Cardiac muscle cell (in vitro differentiated cells and primary cell): ENCODE results near the gene PCK2. TPM values are rescaled to one million over a fixed set of nuclear protein-coding genes. Genes with fewer than 3 reads are reported as not detected.

Experiments used
- DNase-seq, 2 donors: peaks; one replicate each; pipeline versions ENCODE4 v3.0.0 to v3.0.0-alpha.2; 2010 to 2017; ENCODE audit warnings: low read depth in 1 of 2, low spot score in 1 of 2
- H3K27ac ChIP-seq: fragments of 200-600 bp; sonication (generic); 2 replicates; pipeline ENCODE4 v1.5.1; 2016
- H3K27me3 ChIP-seq: fragments of 200-600 bp; sonication (generic); 2 replicates; pipeline ENCODE4 v1.6.0; 2016; ENCODE audit warnings: control low read depth
- H3K36me3 ChIP-seq: fragments of 200-600 bp; sonication (generic); 2 replicates; pipeline ENCODE4 v1.5.1; 2016; ENCODE audit warnings: control low read depth
- H3K4me1 ChIP-seq: fragments of 200-600 bp; sonication (generic); 2 replicates; pipeline ENCODE4 v1.8.1; 2017; ENCODE audit warnings: low read depth, mild to moderate bottlenecking, mixed run types
- H3K4me3 ChIP-seq: fragments of 200-600 bp; sonication (generic); 2 replicates; pipeline ENCODE4 v1.5.1; 2016; ENCODE audit warnings: mild to moderate bottlenecking
- H3K9me3 ChIP-seq: fragments of 200-600 bp; sonication (generic); 2 replicates; pipeline ENCODE4 v1.5.1; 2017; ENCODE audit warnings: low read depth, mild to moderate bottlenecking, control low read depth
- polyA plus RNA-seq: library from polyadenylated mRNA; unstranded; fragments of >200 nt; fragmentation: Nextera tagmentation; extraction: Ambion mirVana; gene quantifications from 2 replicates; pipeline ENCODE4 v1.2.1, GENCODE V29; 2016
- total RNA-seq: library from RNA; depleted of rRNA; stranded (reverse); fragments of >200 nt; gene quantifications from 2 replicates; pipeline ENCODE4 v1.2.3, GENCODE V29; 2016
- TF ChIP-seq, protein P1 (sequence below): IDR thresholded peaks from 2 replicates; pipeline ENCODE4 v1.5.1; 2012; ENCODE audit warnings: low read depth, mild to moderate bottlenecking, low read length

PCK2 gene
- total and polyA plus RNA-seq, 2 experiments from 2014 or later = 12.2 to 18.9 TPM

DNA sequence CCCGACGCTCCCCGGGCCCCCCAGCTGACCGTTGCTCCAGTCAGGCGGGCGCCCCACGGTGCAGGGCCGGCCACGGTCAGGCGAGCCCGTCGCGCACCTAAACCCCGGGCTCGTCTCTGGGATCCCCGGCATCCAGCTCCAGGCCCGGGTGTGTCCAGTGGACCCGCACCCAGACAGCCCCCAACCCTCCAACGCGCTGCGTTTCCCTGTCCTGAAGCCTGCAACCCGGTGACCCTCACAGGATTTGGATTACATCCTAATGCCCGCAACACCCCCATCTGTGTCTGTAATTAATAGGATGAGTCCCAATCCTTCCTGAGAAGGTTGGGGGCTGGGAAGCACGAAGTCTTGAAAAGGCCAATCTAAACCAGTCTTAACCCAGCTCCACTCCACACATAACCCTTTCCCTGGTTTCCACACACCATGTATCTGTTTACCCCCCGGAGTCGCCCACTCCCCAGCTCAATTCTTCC, 12.3 kb upstream of the PCK2 start:
- Histone ChIP-seq H3K4me3 (peak overlapping the region; percentile 62), H3K27me3 (peaks cover 28% of the 10 kb centered on the region), H3K9me3 (no peaks in the 10 kb centered on the region), H3K36me3 (no peaks in the 10 kb centered on the region), H3K27ac (no peak overlapping the region), H3K4me1 (no peaks in the 10 kb centered on the region)
- TF ChIP-seq, protein P1, sequence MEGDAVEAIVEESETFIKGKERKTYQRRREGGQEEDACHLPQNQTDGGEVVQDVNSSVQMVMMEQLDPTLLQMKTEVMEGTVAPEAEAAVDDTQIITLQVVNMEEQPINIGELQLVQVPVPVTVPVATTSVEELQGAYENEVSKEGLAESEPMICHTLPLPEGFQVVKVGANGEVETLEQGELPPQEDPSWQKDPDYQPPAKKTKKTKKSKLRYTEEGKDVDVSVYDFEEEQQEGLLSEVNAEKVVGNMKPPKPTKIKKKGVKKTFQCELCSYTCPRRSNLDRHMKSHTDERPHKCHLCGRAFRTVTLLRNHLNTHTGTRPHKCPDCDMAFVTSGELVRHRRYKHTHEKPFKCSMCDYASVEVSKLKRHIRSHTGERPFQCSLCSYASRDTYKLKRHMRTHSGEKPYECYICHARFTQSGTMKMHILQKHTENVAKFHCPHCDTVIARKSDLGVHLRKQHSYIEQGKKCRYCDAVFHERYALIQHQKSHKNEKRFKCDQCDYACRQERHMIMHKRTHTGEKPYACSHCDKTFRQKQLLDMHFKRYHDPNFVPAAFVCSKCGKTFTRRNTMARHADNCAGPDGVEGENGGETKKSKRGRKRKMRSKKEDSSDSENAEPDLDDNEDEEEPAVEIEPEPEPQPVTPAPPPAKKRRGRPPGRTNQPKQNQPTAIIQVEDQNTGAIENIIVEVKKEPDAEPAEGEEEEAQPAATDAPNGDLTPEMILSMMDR = no peak
- DNase-seq = no peak

DNA sequence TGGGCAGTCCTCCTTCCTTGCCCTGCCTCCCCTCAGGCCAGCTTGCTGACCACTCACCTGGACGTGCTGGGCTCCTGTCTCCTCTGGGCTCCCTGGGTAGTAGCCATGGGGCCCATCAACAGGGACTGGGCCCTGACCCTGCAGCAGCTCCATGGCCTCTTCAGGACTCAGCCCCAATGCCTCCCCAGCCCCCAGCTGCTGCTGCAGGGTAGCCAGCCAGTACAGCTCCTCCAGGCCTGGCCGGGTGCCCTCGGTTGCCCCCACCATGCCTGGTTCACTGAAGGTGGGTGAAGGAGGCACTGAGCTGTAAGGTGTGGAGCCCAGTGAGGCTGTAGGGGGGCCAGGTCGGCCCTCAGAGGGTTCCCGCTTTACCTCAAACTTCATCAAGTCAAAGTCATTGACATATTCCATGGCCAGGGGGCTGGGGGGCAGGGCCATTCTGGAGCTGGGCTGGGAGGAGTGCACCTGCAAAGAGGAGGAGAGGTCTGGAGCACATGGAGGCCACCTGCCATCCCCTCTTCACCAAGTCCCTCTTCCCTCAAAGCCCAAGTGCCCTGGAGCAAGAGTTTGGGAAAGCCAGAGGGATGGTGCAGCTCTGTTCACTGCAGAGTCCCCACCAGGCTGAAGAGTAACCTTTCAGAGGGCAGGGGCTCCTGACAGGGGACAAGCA, 11.6 kb upstream of the PCK2 start:
- H3K27ac ChIP-seq = no peak overlapping the region
- H3K27me3 ChIP-seq = peaks cover 28% of the 10 kb centered on the region
- H3K36me3 ChIP-seq = no peaks in the 10 kb centered on the region
- no peak overlapping the region for H3K4me3 ChIP-seq
- TF ChIP-seq, protein P1 = no peak
- H3K4me1 ChIP-seq = no peaks in the 10 kb centered on the region
- no peak for DNase-seq
- H3K9me3 ChIP-seq = no peaks in the 10 kb centered on the region

DNA sequence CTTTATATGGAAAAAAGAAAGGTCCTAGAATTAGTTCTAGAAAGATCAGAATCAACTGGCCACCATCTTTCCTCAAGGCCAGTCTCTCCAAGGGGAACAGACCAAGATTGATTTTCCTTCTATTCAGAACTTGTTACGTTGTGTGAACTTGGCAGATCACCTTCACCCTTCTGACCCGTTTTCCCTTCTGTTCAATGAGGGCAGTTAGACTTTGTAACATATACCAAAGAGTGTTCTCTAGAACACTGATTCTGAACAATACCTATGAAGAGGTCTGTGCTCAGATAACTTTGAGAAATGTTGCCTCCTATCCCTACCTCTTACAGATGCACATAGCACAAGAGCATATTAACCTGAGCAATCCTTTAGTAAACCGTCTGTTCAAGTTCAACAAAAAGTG, 10.6 kb upstream of the PCK2 start:
- DNase-seq = no peak
- no peaks in the 10 kb centered on the region for H3K9me3 ChIP-seq
- peaks cover 28% of the 10 kb centered on the region for H3K27me3 ChIP-seq
- H3K4me1 ChIP-seq = no peaks in the 10 kb centered on the region
- TF ChIP-seq, protein P1 = no peak
- no peak overlapping the region for H3K4me3 ChIP-seq
- H3K27ac ChIP-seq = no peak overlapping the region
- no peaks in the 10 kb centered on the region for H3K36me3 ChIP-seq

DNA sequence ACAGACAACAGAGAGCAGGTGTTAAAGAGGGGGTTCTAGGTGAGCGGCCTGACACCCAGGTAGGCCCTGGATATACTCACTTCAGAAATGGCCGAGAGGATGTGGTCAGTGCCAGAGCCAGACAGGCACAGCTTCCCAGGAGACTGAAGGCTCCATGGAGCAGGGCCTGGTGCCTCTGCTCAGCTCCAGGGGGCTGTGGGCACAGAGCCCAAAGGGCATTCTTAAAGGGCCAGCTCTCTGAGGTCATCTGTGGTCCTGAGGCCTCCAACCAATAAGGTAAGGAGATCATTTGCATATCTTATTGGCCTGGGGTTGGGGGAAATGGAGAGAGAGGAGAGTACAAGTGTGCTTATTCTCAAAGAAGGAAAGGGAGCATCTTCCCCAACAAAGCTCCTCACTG, 9.7 kb upstream of the PCK2 start:
- peaks cover 28% of the 10 kb centered on the region for H3K27me3 ChIP-seq
- H3K9me3 ChIP-seq = no peaks in the 10 kb centered on the region
- H3K4me1 ChIP-seq = no peaks in the 10 kb centered on the region
- no peak overlapping the region for H3K27ac ChIP-seq
- H3K4me3 ChIP-seq = no peak overlapping the region
- TF ChIP-seq, protein P1 = no peak
- no peak for DNase-seq
- no peaks in the 10 kb centered on the region for H3K36me3 ChIP-seq

DNA sequence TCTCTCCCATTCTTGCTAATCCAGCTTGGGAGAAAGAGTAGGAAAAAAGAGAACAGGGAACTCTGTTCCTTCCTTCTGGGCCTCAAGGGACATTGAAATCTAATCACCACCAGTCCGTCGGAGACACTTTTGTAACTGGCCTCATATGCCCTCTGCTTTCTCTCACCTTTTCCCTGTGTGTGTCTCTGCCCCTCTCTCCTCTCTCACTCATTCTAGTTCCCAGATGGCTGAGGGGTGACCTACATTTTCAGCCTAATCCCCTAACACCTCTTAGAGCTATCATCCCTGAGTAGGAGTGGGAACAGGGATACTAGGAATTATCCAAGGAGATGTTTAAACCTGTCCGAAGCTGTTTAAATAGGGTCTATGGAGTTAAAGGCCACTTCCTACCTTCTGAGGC, 8.9 kb upstream of the PCK2 start:
- H3K4me1 ChIP-seq = no peaks in the 10 kb centered on the region
- H3K9me3 ChIP-seq = no peaks in the 10 kb centered on the region
- no peak overlapping the region for H3K4me3 ChIP-seq
- no peak for DNase-seq
- no peaks in the 10 kb centered on the region for H3K36me3 ChIP-seq
- no peak overlapping the region for H3K27ac ChIP-seq
- peaks cover 24% of the 10 kb centered on the region for H3K27me3 ChIP-seq
- TF ChIP-seq, protein P1 = no peak
